ENCODE measurements around the gene CD46.

The CD46 gene

GRCh38 chr1:207779008-207779407, 27.2 kb downstream of the CD46 start:
- Histone ChIP-seq H4K12ac (ENCODE audit: low read depth, low read length) (no peak overlapping the region), H3K27me3 (ENCODE audit: insufficient read depth, low read length) (no peaks in the 10 kb centered on the region), H2BK5ac (ENCODE audit: low read depth, low read length, poor library complexity) (no peak overlapping the region), H2AFZ (ENCODE audit: insufficient read depth, low read length, poor library complexity) (no peak overlapping the region), H3K27ac (ENCODE audit: low read depth, low read length) (no peak overlapping the region), H3K4ac (ENCODE audit: low read depth, low read length) (no peak overlapping the region), H3K4me3 (ENCODE audit: low read depth, low read length) (no peak overlapping the region), H4K8ac (ENCODE audit: low read depth, low read length) (no peak overlapping the region), H3K14ac (ENCODE audit: low read length) (no peak overlapping the region), H3K18ac (ENCODE audit: low read length) (no peak overlapping the region), H3K79me1 (ENCODE audit: low read length) (no peaks in the 10 kb centered on the region), H2BK12ac (ENCODE audit: low read length) (no peak overlapping the region), H3K4me2 (ENCODE audit: low read length) (no peak overlapping the region), H2AK5ac (ENCODE audit: low read length) (no peak overlapping the region), H4K91ac (ENCODE audit: low read depth, low read length) (no peak overlapping the region), H3K79me2 (ENCODE audit: control insufficient read depth, insufficient read depth, low read length, poor library complexity) (no peaks in the 10 kb centered on the region), H3K23ac (ENCODE audit: low read length) (no peak overlapping the region), H3K4me1 (ENCODE audit: control insufficient read depth in 1 of 2, insufficient read depth in 2 of 2, low read length in 2 of 2) (no peaks in the 10 kb centered on the region), H3K36me3 (ENCODE audit: control insufficient read depth in 1 of 2, insufficient read depth in 2 of 2, low read length in 2 of 2) (peaks cover 9 to 16% of the 10 kb centered on the region in 2 experiments), H3K9ac (ENCODE audit: low read length) (no peak overlapping the region), H3K9me3 (ENCODE audit: insufficient read depth, low read depth, low read length) (no peaks in the 10 kb centered on the region), H2BK120ac (ENCODE audit: insufficient read depth, low read length, poor library complexity) (no peak overlapping the region)
- no peak for DNase-seq

- H3K9me3 ChIP-seq (ENCODE audit: insufficient read depth, low read depth, low read length), result no peaks in the 10 kb centered on the region
- H3K79me1 ChIP-seq (ENCODE audit: low read length), result no peaks in the 10 kb centered on the region
- H3K9ac ChIP-seq (ENCODE audit: low read length), result no peak overlapping the region
- H2BK12ac ChIP-seq (ENCODE audit: low read length), result no peak overlapping the region
- no peak for DNase-seq
- H2BK120ac ChIP-seq (ENCODE audit: insufficient read depth, low read length, poor library complexity), result no peak overlapping the region
- H3K4ac ChIP-seq (ENCODE audit: low read depth, low read length), result no peak overlapping the region
- peaks cover 0 to 8% of the 10 kb centered on the region in 2 experiments for H3K36me3 ChIP-seq (ENCODE audit: control insufficient read depth in 1 of 2, insufficient read depth in 2 of 2, low read length in 2 of 2)
- no peaks in the 10 kb centered on the region for H3K27me3 ChIP-seq (ENCODE audit: insufficient read depth, low read length)
- no peak overlapping the region for H4K91ac ChIP-seq (ENCODE audit: low read depth, low read length)
- no peak overlapping the region for H4K12ac ChIP-seq (ENCODE audit: low read depth, low read length)
- H4K8ac ChIP-seq (ENCODE audit: low read depth, low read length), result no peak overlapping the region
- no peak overlapping the region for H3K23ac ChIP-seq (ENCODE audit: low read length)
- H2BK5ac ChIP-seq (ENCODE audit: low read depth, low read length, poor library complexity), result no peak overlapping the region
- H3K27ac ChIP-seq (ENCODE audit: low read depth, low read length), result no peak overlapping the region
- H3K4me3 ChIP-seq (ENCODE audit: low read depth, low read length), result no peak overlapping the region
- no CpG with 5 or more reads among the region's 1 CpG for WGBS (ENCODE audit: extremely low coverage, insufficient coverage, insufficient read length)
- H3K18ac ChIP-seq (ENCODE audit: low read length), result no peak overlapping the region
- H3K14ac ChIP-seq (ENCODE audit: low read length), result no peak overlapping the region
- no peak overlapping the region for H3K4me2 ChIP-seq (ENCODE audit: low read length)
- no peak overlapping the region for H2AFZ ChIP-seq (ENCODE audit: insufficient read depth, low read length, poor library complexity)
- no peaks in the 10 kb centered on the region for H3K79me2 ChIP-seq (ENCODE audit: control insufficient read depth, insufficient read depth, low read length, poor library complexity)
- no peak overlapping the region for H2AK5ac ChIP-seq (ENCODE audit: low read length)
- no peaks in the 10 kb centered on the region for H3K4me1 ChIP-seq (ENCODE audit: control insufficient read depth in 1 of 2, insufficient read depth in 2 of 2, low read length in 2 of 2)
Measured at GRCh38 chr1:207781312-207781711, 29.5 kb downstream of the CD46 start.

- Histone ChIP-seq H3K79me1 (ENCODE audit: low read length) (peaks cover 1% of the 10 kb centered on the region), H3K4me3 (ENCODE audit: low read depth, low read length) (no peak overlapping the region), H3K4me2 (ENCODE audit: low read length) (no peak overlapping the region), H3K4ac (ENCODE audit: low read depth, low read length) (no peak overlapping the region), H2BK12ac (ENCODE audit: low read length) (no peak overlapping the region), H3K14ac (ENCODE audit: low read length) (no peak overlapping the region), H2BK5ac (ENCODE audit: low read depth, low read length, poor library complexity) (no peak overlapping the region), H2AFZ (ENCODE audit: insufficient read depth, low read length, poor library complexity) (no peak overlapping the region), H3K23ac (ENCODE audit: low read length) (no peak overlapping the region), H3K9ac (ENCODE audit: low read length) (no peak overlapping the region), H3K79me2 (ENCODE audit: control insufficient read depth, insufficient read depth, low read length, poor library complexity) (no peaks in the 10 kb centered on the region), H3K27ac (ENCODE audit: low read depth, low read length) (no peak overlapping the region), H3K9me3 (ENCODE audit: insufficient read depth, low read depth, low read length) (no peaks in the 10 kb centered on the region), H3K36me3 (ENCODE audit: control insufficient read depth in 1 of 2, insufficient read depth in 2 of 2, low read length in 2 of 2) (peaks cover 4 to 5% of the 10 kb centered on the region in 2 experiments), H3K4me1 (ENCODE audit: control insufficient read depth in 1 of 2, insufficient read depth in 2 of 2, low read length in 2 of 2) (peaks cover 2% of the 10 kb centered on the region in 2 experiments), H4K8ac (ENCODE audit: low read depth, low read length) (no peak overlapping the region), H2AK5ac (ENCODE audit: low read length) (no peak overlapping the region), H3K18ac (ENCODE audit: low read length) (no peak overlapping the region), H4K12ac (ENCODE audit: low read depth, low read length) (no peak overlapping the region), H2BK120ac (ENCODE audit: insufficient read depth, low read length, poor library complexity) (no peak overlapping the region), H3K27me3 (ENCODE audit: insufficient read depth, low read length) (no peaks in the 10 kb centered on the region), H4K91ac (ENCODE audit: low read depth, low read length) (no peak overlapping the region)
- peak; percentile 57 to 69 for DNase-seq
Measured at GRCh38 chr1:207787776-207788175, 35.9 kb downstream of the CD46 start.

- Histone ChIP-seq H3K4me1 (ENCODE audit: control insufficient read depth in 1 of 2, insufficient read depth in 2 of 2, low read length in 2 of 2) (peaks cover 2% of the 10 kb centered on the region in 2 experiments), H4K91ac (ENCODE audit: low read depth, low read length) (peak overlapping the region; percentile 24), H4K12ac (ENCODE audit: low read depth, low read length) (no peak overlapping the region), H3K9me3 (ENCODE audit: insufficient read depth, low read depth, low read length) (no peaks in the 10 kb centered on the region), H3K36me3 (ENCODE audit: control insufficient read depth in 1 of 2, insufficient read depth in 2 of 2, low read length in 2 of 2) (peaks cover 4 to 5% of the 10 kb centered on the region in 2 experiments), H3K23ac (ENCODE audit: low read length) (no peak overlapping the region), H2AFZ (ENCODE audit: insufficient read depth, low read length, poor library complexity) (no peak overlapping the region), H3K79me1 (ENCODE audit: low read length) (peaks cover 1% of the 10 kb centered on the region), H3K9ac (ENCODE audit: low read length) (no peak overlapping the region), H3K14ac (ENCODE audit: low read length) (no peak overlapping the region), H3K27ac (ENCODE audit: low read depth, low read length) (no peak overlapping the region), H3K4ac (ENCODE audit: low read depth, low read length) (no peak overlapping the region), H3K27me3 (ENCODE audit: insufficient read depth, low read length) (no peaks in the 10 kb centered on the region), H2BK5ac (ENCODE audit: low read depth, low read length, poor library complexity) (no peak overlapping the region), H2AK5ac (ENCODE audit: low read length) (no peak overlapping the region), H3K18ac (ENCODE audit: low read length) (no peak overlapping the region), H4K8ac (ENCODE audit: low read depth, low read length) (no peak overlapping the region), H2BK12ac (ENCODE audit: low read length) (no peak overlapping the region), H3K4me2 (ENCODE audit: low read length) (no peak overlapping the region), H2BK120ac (ENCODE audit: insufficient read depth, low read length, poor library complexity) (no peak overlapping the region), H3K4me3 (ENCODE audit: low read depth, low read length) (no peak overlapping the region), H3K79me2 (ENCODE audit: control insufficient read depth, insufficient read depth, low read length, poor library complexity) (no peaks in the 10 kb centered on the region)
- DNase-seq, result no peak
- no CpG with 5 or more reads among the region's 4 CpGs for WGBS (ENCODE audit: extremely low coverage, insufficient coverage, insufficient read length)
Measured at GRCh38 chr1:207789386-207789785, 37.5 kb downstream of the CD46 start.
